Measurements from ENCODE around the gene GRIK4. TPM values are rescaled to one million over a fixed set of nuclear protein-coding genes. Genes with fewer than 3 reads are reported as not detected.

Gene GRIK4
- total and polyA plus RNA-seq, 2 donors (not counting 3 experiments of a cell fraction or from before 2014, with no cell fraction given): 0.81 to 1.6 TPM

GRCh38 chr11:120778685-120779490 lies 267.3 kb downstream of the GRIK4 start:
- Histone ChIP-seq H3K79me2 (ENCODE audit: control insufficient read depth, insufficient read depth, low read length) (no peaks in the 10 kb centered on the region), H3K27ac (ENCODE audit: insufficient read depth, low read depth, low read length) (peak overlapping the region; percentile 95), H3K4me3 (replicated peaks in 1 of 3; ENCODE audit: insufficient read depth in 1 of 3, low read depth in 1 of 3, low read length in 3 of 3) (no peak overlapping the region), H3K9me3 (replicated peaks; ENCODE audit: control insufficient read depth, insufficient read depth, low read length) (no peaks in the 10 kb centered on the region), H3K9me1 (replicated peaks; ENCODE audit: control insufficient read depth, extremely low read depth, insufficient read depth, low read length) (no peaks in the 10 kb centered on the region), H3K4me1 (ENCODE audit: control insufficient read depth, extremely low read depth, insufficient read depth, low read length) (peaks cover 26% of the 10 kb centered on the region), H3K4me2 (ENCODE audit: insufficient read depth, low read length) (no peak overlapping the region), H3K9ac (replicated peaks; ENCODE audit: extremely low read depth, insufficient read depth, low read length) (no peak overlapping the region), H2AFZ (ENCODE audit: low read depth, low read length) (no peak overlapping the region), H3K27me3 (ENCODE audit: control insufficient read depth in 2 of 2, insufficient read depth in 2 of 2, low read length in 2 of 2) (no peaks in the 10 kb centered on the region), H4K20me1 (replicated peaks; ENCODE audit: control insufficient read depth, extremely low read depth, insufficient read depth, low read length) (no peaks in the 10 kb centered on the region), H3K36me3 (ENCODE audit: control insufficient read depth in 2 of 2, extremely low read depth in 1 of 2, insufficient read depth in 2 of 2, low read length in 2 of 2) (no peaks in the 10 kb centered on the region)
- CTCF ChIA-PET: interaction anchor here (1.0 to 1.2 kb wide), 2 partner anchors 24 to 267 kb away, joined by 3 to 6 read pairs; partner anchors contain the start of gene GRIK4
- no peak for DNase-seq (ENCODE audit: low read depth, low spot score)
- TF ChIP-seq EZH2 (IDR thresholded peaks at IDR 0.05; ENCODE audit: borderline replicate concordance, low read depth, low read length, severe bottlenecking) (no peak), POLR2AphosphoS5 (IDR thresholded peaks at IDR 0.05; ENCODE audit: insufficient read depth, low read depth, low read length) (no peak), JUN (IDR thresholded peaks at IDR 0.05; ENCODE audit: borderline replicate concordance, insufficient read depth, insufficient read length, low read depth) (no peak), MAX (IDR thresholded peaks at IDR 0.05; ENCODE audit: insufficient read depth, insufficient read length) (no peak), POLR2A (IDR thresholded peaks at IDR 0.05; ENCODE audit: low read depth, low read length) (no peak)
- POLR2A ChIA-PET: no interaction called here
- intact Hi-C loops (cut with micrococcal nuclease) (loop anchor here (10.0 kb wide), 1 partner anchor 564 kb away; the partner anchor contains the start of gene OAF), dilution Hi-C loops (cut with MboI; ENCODE audit: extremely low pct_ligation_motif_present, low sequenced_read_pairs) (no loop called here)
- BruUV-seq (replicated peaks): no TSS peak
- no peak for FAIRE-seq

GRCh38 chr11:120780239-120780638 lies 268.7 kb downstream of the GRIK4 start:
- peak; percentile 97 for FAIRE-seq
- dilution Hi-C loops (cut with MboI; ENCODE audit: extremely low pct_ligation_motif_present, low sequenced_read_pairs): no loop called here
- Histone ChIP-seq H3K27ac (ENCODE audit: insufficient read depth, low read depth, low read length) (peak overlapping the region; percentile 95), H3K79me2 (ENCODE audit: control insufficient read depth, insufficient read depth, low read length) (no peaks in the 10 kb centered on the region), H4K20me1 (replicated peaks; ENCODE audit: control insufficient read depth, extremely low read depth, insufficient read depth, low read length) (no peaks in the 10 kb centered on the region), H3K9me3 (replicated peaks; ENCODE audit: control insufficient read depth, insufficient read depth, low read length) (no peaks in the 10 kb centered on the region), H3K4me2 (ENCODE audit: insufficient read depth, low read length) (peak overlapping the region; percentile 65), H3K27me3 (ENCODE audit: control insufficient read depth in 2 of 2, insufficient read depth in 2 of 2, low read length in 2 of 2) (peaks cover 0 to 4% of the 10 kb centered on the region in 2 experiments), H2AFZ (ENCODE audit: low read depth, low read length) (no peak overlapping the region), H3K36me3 (ENCODE audit: control insufficient read depth in 2 of 2, extremely low read depth in 1 of 2, insufficient read depth in 2 of 2, low read length in 2 of 2) (no peaks in the 10 kb centered on the region), H3K4me1 (ENCODE audit: control insufficient read depth, extremely low read depth, insufficient read depth, low read length) (peaks cover 20% of the 10 kb centered on the region), H3K9me1 (replicated peaks; ENCODE audit: control insufficient read depth, extremely low read depth, insufficient read depth, low read length) (no peaks in the 10 kb centered on the region), H3K9ac (replicated peaks; ENCODE audit: extremely low read depth, insufficient read depth, low read length) (peak overlapping the region; percentile 61), H3K4me3 (replicated peaks in 1 of 3; ENCODE audit: insufficient read depth in 1 of 3, low read depth in 1 of 3, low read length in 3 of 3) (no peak overlapping the region)
- intact Hi-C loops (cut with micrococcal nuclease): loop anchor here (1.0 to 5.0 kb wide), 5 partner anchors 27 to 269 kb away; partner anchors contain the start of gene GRIK4
- TF ChIP-seq JUN (IDR thresholded peaks at IDR 0.05; ENCODE audit: borderline replicate concordance, insufficient read depth, insufficient read length, low read depth) (peak; percentile 92), GATA2 (IDR thresholded peaks at IDR 0.05; ENCODE audit: insufficient read depth, insufficient read length, low read depth, low read length) (no peak), EZH2 (IDR thresholded peaks at IDR 0.05; ENCODE audit: borderline replicate concordance, low read depth, low read length, severe bottlenecking) (no peak), CTCF (IDR thresholded peaks at IDR 0.05; ENCODE audit: extremely low read depth in 1 of 2, insufficient read depth in 1 of 2, low read depth in 1 of 2, low read length in 2 of 2) (no peak), MYC (IDR thresholded peaks at IDR 0.05; ENCODE audit: low read depth, low read length) (no peak), POLR2AphosphoS5 (IDR thresholded peaks at IDR 0.05; ENCODE audit: insufficient read depth, low read depth, low read length) (peak; percentile 59), MAX (IDR thresholded peaks at IDR 0.05; ENCODE audit: insufficient read depth, insufficient read length) (no peak), FOS (IDR thresholded peaks at IDR 0.05; ENCODE audit: borderline replicate concordance, insufficient read depth, low read length) (peak; percentile 81), POLR2A (IDR thresholded peaks at IDR 0.05; ENCODE audit: low read depth, low read length) (no peak)
- no TSS peak for BruUV-seq (replicated peaks)
- POLR2A ChIA-PET: no interaction called here
- CTCF ChIA-PET: interaction anchor here (1.0 kb wide), 1 partner anchor 23 kb away, joined by 6 read pairs; no protein-coding TSS in a partner anchor
- DNase-seq (ENCODE audit: low read depth, low spot score): peak; percentile 80
